Epidermal melanocyte (primary cell): ENCODE measurements around the gene DDIT3.
"Not testable (repeated sequence)": the region's sequence is repeated elsewhere in the genome, so short reads cannot be mapped to it uniquely, and the experiment has no call there.

Source experiments
- DNase-seq: peaks from one replicate; pipeline ENCODE4 v3.0.0; 2011; ENCODE audit warnings: low spot score; ENCODE audit not compliant: insufficient read length

DDIT3 gene

GRCh38 chr12:57513266-57513665 lies 7.0 kb downstream of the DDIT3 start:
- DNase-seq, result no peak

- no peak for DNase-seq
Measured at GRCh38 chr12:57512665-57513064, 7.6 kb downstream of the DDIT3 start.

GRCh38 chr12:57511588-57512325 lies 8.6 kb downstream of the DDIT3 start:
- no peak for DNase-seq

GRCh38 chr12:57511161-57511560 lies 9.2 kb downstream of the DDIT3 start:
- no peak for DNase-seq

GRCh38 chr12:57507796-57508195 lies 12.5 kb downstream of the DDIT3 start:
- not testable (repeated sequence) for DNase-seq

- not testable (repeated sequence) for DNase-seq
Measured at GRCh38 chr12:57506541-57506940, 13.8 kb downstream of the DDIT3 start.

GRCh38 chr12:57502311-57502969 lies 17.9 kb downstream of the DDIT3 start:
- not testable (repeated sequence) for DNase-seq

- no peak for DNase-seq
Measured at GRCh38 chr12:57500213-57500612, 20.1 kb downstream of the DDIT3 start.

- DNase-seq, result no peak
Measured at GRCh38 chr12:57498571-57498970, 21.7 kb downstream of the DDIT3 start.

GRCh38 chr12:57498132-57498502 lies 22.2 kb downstream of the DDIT3 start:
- DNase-seq, result no peak

GRCh38 chr12:57497223-57498131 lies 22.8 kb downstream of the DDIT3 start:
- no peak for DNase-seq

GRCh38 chr12:57496822-57497221 lies 23.5 kb downstream of the DDIT3 start:
- DNase-seq, result no peak

- DNase-seq, result not testable (repeated sequence)
Measured at GRCh38 chr12:57495051-57495701, 25.1 kb downstream of the DDIT3 start.

- DNase-seq, result no peak
Measured at GRCh38 chr12:57491393-57492280, 28.7 kb downstream of the DDIT3 start.

GRCh38 chr12:57490126-57490525 lies 30.2 kb downstream of the DDIT3 start:
- no peak for DNase-seq

- no peak for DNase-seq
Measured at GRCh38 chr12:57489157-57489641, 31.1 kb downstream of the DDIT3 start.

- no peak for DNase-seq
Measured at GRCh38 chr12:57488402-57489156, 31.7 kb downstream of the DDIT3 start.

- DNase-seq, result peak; percentile 91
Measured at GRCh38 chr12:57487597-57488401, 32.5 kb downstream of the DDIT3 start, which contains the start of gene MARS1. TSS of gene MARS1 (plus strand) at chr12:57488068. CDS start at chr12:57488091, 23 bp downstream.
